Measurements from ENCODE around the gene PIK3CA.

- no peak for TF ChIP-seq CTCF (IDR thresholded peaks at IDR 0.05)
- no peak for TF ChIP-seq POLR2A (IDR thresholded peaks at IDR 0.05)
Measured at GRCh38 chr3:179190581-179190980, 42.4 kb downstream of the PIK3CA start.
